Muscle of arm (tissue), 14 donors: Measurements from ENCODE around the gene TUBGCP2. TPM values are rescaled to one million over a fixed set of nuclear protein-coding genes. Genes with fewer than 3 reads are reported as not detected.

Experiments used
- DNase-seq: peaks from one replicate; pipeline ENCODE4 v3.0.0-alpha.2; 2013
- long read RNA-seq, 11 donors: transcript quantifications; one replicate each; lab custom pipeline, GENCODE V29; 2026
- polyA plus RNA-seq, 12 donors: library from polyadenylated mRNA; unstranded; fragments of 120-200 nt; gene quantifications; one replicate each; pipeline ENCODE4 v1.2.1, GENCODE V29; 2013; ENCODE audit not compliant: insufficient read length in 12 of 12

TUBGCP2 gene, protein sequence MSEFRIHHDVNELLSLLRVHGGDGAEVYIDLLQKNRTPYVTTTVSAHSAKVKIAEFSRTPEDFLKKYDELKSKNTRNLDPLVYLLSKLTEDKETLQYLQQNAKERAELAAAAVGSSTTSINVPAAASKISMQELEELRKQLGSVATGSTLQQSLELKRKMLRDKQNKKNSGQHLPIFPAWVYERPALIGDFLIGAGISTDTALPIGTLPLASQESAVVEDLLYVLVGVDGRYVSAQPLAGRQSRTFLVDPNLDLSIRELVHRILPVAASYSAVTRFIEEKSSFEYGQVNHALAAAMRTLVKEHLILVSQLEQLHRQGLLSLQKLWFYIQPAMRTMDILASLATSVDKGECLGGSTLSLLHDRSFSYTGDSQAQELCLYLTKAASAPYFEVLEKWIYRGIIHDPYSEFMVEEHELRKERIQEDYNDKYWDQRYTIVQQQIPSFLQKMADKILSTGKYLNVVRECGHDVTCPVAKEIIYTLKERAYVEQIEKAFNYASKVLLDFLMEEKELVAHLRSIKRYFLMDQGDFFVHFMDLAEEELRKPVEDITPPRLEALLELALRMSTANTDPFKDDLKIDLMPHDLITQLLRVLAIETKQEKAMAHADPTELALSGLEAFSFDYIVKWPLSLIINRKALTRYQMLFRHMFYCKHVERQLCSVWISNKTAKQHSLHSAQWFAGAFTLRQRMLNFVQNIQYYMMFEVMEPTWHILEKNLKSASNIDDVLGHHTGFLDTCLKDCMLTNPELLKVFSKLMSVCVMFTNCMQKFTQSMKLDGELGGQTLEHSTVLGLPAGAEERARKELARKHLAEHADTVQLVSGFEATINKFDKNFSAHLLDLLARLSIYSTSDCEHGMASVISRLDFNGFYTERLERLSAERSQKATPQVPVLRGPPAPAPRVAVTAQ
- 10 to 100 TPM in 11 of 12 donors, not detected in 1; 29.5 to 47.3 (median 37.7) TPM for polyA plus RNA-seq
- long read RNA-seq, donor 1, full-length matches to known transcripts: 10 of 44 reads
- long read RNA-seq, donor 1, partial matches to known transcripts: 34 of 44 reads
- long read RNA-seq, donor 1, other reads (novel, unspliced or antisense): 0 of 44 reads
- long read RNA-seq, donor 2, full-length matches to known transcripts: 13 of 28 reads
- long read RNA-seq, donor 2, partial matches to known transcripts: 15 of 28 reads
- long read RNA-seq, donor 2, other reads (novel, unspliced or antisense): 0 of 28 reads
- long read RNA-seq, donor 3, partial matches to known transcripts: 25 of 28 reads
- long read RNA-seq, donor 3, other reads (novel, unspliced or antisense): 0 of 28 reads
- long read RNA-seq, donor 4, partial matches to known transcripts: 9 of 14 reads
- long read RNA-seq, donor 4, other reads (novel, unspliced or antisense): 0 of 14 reads
- long read RNA-seq, donor 5: 0 reads
- long read RNA-seq, donor 6, full-length matches to known transcripts: 9 of 39 reads
- long read RNA-seq, donor 6, partial matches to known transcripts: 17 of 39 reads
- long read RNA-seq, donor 6, other reads (novel, unspliced or antisense): 13 of 39 reads
- long read RNA-seq, donor 7, full-length matches to known transcripts: 3 of 26 reads
- long read RNA-seq, donor 7, partial matches to known transcripts: 5 of 26 reads
- long read RNA-seq, donor 7, other reads (novel, unspliced or antisense): 18 of 26 reads
- long read RNA-seq, donor 8, full-length matches to known transcripts: 10 of 27 reads
- long read RNA-seq, donor 8, partial matches to known transcripts: 17 of 27 reads
- long read RNA-seq, donor 8, other reads (novel, unspliced or antisense): 0 of 27 reads
- long read RNA-seq, donor 9, full-length matches to known transcripts: 7 of 18 reads
- long read RNA-seq, donor 9, partial matches to known transcripts: 11 of 18 reads
- long read RNA-seq, donor 9, other reads (novel, unspliced or antisense): 0 of 18 reads
- long read RNA-seq, donor 10, full-length matches to known transcripts: 13 of 18 reads
- long read RNA-seq, donor 10, partial matches to known transcripts: 5 of 18 reads
- long read RNA-seq, donor 10, other reads (novel, unspliced or antisense): 0 of 18 reads
- long read RNA-seq, donor 11, full-length matches to known transcripts: 7 of 17 reads
- long read RNA-seq, donor 11, partial matches to known transcripts: 10 of 17 reads
- long read RNA-seq, donor 11, other reads (novel, unspliced or antisense): 0 of 17 reads

DNA sequence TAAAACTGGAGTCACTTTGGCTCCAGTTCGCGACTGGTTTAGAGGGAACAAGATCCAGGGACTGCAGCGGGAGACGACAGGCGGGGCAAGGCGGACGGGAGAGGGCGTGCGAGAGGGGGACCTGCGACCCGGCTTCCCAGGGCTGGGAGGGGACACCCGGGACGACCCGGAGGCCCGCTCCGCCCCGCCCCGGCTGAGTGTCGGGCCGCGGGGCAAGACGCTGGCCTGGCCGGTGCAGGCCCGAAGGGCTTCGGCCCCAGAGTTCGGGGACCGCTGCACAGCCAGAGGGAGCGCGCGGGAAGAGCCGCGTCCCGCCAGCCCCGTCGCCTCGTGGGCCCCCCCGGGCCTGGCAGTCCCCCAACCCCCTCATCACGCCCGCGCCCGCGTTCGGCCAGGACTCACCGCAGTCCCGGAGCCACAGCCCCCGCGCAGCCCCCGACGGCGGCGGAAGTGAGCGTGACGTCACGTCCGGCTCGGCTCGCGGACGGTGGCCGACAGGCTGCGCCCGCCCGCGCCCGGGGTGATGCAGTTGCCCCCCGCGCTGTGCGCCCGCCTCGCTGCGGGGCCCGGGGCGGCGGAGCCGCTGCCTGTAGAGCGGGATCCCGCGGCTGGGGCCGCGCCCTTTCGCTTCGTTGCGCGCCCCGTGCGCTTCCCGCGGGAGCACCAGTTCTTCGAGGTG, at the start of gene TUBGCP2, which contains the start of gene ZNF511:
Gene TUBGCP2, minus strand, starts transcription at position 452 of the 679 bp plus-strand sequence. CDS start 5,931 bp downstream, outside the sequence.
Gene ZNF511, plus strand, starts transcription at position 494 of the 679 bp plus-strand sequence. Its CDS starts 30 bp downstream, at position 524.
- peak; percentile 86 for DNase-seq

DNA sequence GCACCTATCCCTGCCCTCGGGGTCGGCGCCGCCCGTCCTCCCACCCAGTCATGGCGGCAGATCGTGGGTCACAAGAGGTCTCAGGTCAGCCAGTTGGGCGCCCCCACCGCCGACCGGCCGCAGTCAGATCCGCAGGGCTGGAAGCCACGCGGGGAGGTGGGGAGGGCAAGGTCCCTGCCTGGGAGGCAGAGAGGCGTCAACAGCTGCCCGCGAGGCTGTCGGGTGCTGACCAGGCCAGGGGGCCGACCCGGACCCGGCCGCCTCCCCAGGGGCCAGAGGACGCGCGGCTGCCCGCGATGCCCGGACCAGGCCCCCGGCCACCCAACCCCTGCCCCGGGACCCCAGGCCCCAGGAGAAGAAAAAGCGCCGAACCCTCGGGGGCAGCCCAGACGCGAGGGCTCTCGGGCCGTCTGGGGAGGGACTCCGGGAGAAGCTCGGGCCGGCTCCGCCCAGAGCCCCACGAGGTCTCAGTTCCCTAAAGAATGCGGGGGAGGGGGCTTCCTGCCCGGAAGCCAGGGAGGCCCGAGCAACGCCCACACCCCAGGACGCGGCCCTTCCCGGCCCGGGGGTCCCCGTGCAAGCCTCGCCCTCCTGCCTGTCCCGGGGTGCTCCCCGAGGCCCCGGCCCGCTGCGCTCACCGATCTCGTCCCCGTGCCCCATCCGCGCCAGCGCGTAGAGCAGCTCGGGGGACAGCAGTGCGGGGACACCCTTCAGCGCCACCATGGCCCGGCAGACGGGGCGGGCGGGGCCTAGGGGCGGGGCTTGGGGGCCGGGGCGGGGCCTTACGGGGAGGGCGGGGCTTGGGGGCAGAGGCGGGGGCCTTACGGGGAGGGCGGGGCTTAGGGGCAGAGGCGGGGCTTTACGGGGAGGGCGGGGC, 48.9 kb upstream of the TUBGCP2 start, which contains the start of gene FUOM:
Gene FUOM, minus strand, starts transcription at position 735 of the 877 bp plus-strand sequence. Its CDS starts 12 bp downstream, at position 723.
- DNase-seq: no peak

DNA sequence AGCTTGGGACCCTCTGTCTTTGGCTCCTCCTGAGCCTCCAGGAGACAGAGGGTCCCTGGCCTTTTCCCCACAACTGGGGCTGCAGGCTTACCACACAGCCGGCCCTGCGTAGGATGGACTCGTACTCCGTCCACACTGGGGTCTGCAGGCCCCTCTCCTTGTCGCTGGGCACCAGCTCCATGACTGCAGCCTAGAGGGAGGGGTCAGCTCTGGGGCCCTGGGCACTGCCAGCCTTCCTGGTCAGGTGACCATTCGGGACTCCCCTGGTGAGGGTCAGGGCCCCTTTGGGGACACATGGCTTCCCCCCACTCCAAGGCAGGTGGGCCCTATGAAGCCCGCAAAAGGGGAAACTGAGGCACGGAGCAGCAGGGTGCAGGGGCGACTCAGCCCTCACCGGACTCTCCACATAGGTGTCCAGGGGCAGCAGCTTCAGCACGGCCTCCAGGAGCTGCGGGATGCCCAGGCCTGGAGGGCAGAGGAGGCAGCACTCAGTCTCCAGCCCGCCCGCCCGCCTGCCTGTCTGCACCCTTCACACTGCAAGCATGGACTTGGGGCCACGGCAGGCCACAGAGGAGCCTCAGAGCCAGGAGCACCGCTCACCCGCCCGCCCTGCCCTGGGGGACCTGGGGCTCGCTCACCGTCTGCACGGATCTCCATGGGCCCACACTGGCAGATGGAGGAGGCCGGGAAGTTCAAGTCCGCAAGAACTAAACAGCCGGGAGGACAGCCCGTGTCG, 48.0 kb upstream of the TUBGCP2 start:
- no peak for DNase-seq

DNA sequence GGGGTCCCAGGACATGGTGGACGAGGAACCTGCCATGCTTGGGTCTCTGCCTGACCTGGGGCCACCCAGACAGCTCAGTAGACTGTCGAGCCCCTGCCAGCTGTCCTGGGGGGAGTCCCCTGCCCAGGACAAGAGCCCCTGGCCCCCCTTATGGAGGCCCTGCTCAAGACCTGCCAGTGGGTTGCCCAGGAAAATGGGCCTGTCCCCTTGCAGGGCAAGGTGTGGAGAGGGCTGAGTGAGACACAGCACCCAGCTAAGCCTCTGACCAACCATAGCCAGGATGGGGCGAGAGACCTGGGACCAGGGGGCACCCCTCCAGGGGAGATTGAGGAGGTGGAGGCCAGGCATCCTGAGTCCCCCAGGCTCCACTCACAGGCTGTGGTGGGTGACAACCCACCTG, 47.3 kb upstream of the TUBGCP2 start:
- no peak for DNase-seq

DNA sequence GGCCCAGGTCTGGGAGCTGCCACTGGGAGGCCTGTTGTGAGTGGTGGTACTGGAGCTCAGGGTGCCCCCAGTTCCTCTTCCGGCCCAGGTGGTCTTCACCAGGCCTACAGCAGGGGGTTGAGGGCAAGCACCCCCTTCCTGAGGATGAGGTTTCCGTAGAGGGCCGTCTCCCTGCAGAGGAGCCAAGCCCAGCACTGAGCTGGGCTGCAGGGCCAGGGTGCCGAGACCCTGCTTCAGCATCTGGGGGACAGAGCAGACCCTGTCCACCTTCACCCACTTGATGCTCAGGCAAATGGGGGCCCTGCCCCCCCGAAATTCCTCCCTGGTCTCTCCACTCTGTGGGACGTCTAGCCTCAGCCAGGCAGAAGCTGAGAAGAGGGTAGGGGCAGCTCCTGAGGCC, 46.6 kb upstream of the TUBGCP2 start:
- no peak for DNase-seq

DNA sequence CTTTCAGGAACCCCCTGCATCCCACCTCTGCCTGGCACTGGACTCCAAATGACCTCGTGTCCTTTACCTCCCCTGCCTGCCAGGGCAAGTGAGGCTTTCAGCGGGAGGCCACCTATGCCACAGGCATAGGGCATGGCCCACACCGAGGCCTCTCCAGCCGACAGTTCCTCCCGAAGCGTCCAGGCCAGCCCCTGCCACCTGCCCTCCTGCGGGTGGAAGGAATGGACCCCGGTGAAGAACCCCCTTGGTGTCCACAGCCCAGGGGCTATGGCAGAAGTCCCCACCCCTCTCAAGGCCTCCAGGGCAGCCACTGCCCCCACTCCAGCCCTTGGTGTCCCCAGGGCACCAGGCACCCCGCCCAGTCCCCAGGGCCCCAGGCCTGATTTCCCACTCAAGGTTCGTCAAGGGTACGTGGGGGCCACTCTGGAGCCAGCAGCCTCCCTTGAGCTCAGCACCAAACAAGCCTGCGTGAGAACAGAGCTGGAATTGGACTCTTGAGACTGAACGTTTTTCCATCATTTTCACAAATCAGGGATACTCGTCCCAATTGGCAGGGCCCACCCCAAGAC, 46.1 kb upstream of the TUBGCP2 start:
- no peak for DNase-seq

DNA sequence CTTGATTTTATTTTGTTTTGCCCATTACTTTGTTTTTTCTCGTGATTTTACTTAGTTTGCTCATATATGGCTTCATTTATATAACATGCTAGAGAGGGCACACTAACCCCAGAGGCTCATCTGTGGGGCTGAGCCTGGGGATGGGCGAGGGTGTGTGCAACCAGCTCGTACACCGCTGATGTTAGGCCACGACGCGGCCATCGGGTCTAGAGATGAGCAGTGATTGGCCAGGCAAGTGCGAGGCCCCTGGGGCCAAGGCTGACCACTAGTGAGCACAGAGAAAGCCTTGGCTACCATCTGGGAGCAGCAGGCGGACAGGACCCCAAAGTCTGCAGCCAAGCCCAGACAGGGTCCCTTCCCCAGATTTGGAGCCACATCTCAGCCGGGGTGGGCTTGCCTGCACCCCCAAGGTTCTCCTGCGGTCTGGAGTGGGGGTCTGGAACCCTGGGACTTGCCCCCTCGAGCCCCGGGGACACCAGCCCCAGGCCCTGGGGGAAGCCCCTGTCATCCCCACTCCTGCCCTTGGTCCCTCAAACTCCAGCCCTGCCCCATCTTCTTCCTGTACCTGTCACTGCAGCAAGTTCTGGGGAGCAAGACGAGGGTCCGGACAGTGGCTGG, 45.4 kb upstream of the TUBGCP2 start:
- DNase-seq: no peak

DNA sequence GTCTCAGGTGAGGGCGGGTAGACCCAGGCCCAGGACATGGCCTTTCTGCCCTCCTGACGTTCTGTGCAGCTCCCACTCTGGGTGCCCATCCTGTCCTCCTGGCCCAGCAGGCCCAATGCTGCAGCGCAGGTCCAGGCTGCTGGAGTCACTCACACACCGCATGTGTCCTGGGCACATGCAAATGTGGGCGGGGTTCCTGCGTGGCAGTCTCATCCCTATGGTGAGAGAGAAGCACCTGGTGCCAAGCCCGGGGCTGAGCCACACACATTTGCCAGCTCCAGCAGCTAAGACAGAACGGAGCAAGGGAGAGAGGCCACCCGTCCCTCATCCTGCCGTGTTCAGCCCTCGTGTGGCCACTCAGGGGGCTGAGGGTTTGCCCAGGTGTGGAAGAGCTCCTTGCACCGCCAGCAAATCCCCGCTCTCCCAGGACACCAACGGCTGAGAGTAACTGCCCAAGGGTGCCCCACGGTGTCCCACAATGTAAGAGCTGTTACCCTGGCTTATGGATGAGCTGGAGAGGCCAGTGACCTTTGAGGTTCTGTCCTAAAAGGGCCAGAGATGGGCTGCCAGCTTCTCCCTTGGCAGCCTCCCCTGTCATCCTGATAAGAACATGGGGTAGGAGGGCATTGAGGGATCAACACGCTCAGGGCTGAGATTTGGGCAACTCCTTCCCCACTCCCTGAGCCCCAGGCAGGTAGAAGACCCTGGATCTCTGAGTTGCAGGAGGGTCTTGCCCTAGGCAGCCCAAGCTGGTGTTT, 44.7 kb upstream of the TUBGCP2 start:
- DNase-seq: no peak

DNA sequence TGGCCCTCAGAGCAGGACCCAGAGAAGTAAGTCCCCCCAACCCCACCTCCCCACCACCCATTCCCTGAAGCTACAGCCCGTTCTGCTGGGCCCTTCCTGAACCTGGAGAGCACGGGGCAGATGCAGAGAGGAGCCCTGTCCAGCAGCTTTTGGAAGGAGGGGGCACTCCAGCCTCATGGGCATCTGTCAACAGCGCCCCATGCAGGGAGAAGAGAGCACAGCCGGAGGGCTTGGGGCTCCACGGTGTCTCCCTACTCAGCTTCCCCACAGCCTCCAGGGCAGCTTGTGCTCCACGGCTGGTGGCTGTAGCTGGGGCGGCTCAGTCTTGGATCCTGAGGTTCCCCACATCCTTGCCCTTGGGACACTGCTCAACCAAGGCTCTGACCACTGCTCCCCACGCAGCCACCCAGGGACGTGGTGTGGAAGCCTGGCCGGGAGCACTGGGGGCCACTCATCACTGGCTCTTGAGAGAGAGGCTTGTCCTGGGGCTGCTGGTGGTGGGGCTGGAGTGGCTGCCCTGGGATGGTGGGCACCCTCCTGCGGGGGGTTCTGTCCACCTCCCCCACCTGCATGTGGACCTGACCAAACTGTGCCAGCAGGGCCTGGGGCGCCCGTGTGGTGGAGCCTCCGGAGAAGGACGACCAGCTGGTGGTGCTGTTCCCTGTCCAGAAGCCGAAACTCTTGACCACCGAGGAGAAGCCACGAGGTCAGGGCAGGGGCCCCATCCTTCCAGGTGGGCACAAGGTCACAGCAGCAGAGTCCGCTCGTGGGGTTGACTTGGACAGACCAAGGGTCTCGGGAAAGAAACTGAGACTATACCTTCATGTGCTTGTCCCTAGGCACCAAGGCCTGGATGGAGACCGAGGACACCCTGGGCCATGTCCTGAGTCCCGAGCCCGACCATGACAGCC, 43.0 kb upstream of the TUBGCP2 start:
- no peak for DNase-seq

DNA sequence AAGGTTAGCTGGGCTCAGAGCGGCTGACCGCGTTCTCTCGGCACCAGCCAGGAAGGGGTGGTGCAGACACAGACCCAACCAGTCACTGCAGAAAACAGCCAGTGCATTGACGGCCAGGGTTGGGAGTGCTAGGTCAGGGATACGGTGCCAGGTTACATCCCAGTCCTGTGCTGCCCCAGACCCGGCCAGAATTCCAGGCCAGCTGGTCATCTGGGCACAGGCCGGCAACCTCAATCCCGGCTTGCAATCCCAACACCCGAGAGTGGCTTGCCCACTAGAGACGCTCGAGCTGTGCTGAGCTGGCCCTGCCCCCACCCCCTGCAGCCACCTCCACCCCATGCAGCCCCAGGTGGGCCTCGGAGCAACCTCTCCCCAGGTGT, 42.3 kb upstream of the TUBGCP2 start:
- DNase-seq: no peak

DNA sequence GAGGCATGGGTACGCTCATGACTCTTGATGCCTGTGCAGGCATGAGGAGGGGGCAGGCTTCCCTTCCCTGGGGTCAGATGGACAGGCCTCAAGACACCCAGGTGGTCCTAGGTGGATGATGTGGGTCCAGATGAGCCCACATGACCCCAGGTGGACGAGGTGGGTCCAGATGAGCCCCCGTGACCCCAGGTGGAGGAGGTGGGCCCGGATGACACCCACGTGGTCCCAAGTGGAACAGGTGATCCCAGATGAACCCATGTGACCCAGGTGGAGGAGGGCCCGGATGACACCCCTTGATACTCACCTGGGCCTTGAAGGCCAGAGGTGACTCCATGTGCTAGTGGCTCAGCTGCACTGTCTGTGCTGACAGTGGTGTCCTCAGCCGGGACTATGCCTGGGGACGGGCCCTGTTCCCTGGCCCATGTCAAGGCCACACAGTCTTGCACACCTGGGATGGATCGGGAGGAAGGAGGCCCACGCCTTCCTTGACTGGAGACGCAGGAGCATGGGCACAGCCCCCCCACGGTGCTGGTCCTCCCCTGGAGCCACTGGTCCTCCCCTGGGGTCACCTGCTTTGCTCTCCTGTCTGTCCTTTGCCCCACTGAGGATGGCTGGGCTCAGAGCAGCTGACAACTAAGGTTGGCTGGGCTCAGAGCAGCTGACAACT, 41.7 kb upstream of the TUBGCP2 start:
- no peak for DNase-seq

DNA sequence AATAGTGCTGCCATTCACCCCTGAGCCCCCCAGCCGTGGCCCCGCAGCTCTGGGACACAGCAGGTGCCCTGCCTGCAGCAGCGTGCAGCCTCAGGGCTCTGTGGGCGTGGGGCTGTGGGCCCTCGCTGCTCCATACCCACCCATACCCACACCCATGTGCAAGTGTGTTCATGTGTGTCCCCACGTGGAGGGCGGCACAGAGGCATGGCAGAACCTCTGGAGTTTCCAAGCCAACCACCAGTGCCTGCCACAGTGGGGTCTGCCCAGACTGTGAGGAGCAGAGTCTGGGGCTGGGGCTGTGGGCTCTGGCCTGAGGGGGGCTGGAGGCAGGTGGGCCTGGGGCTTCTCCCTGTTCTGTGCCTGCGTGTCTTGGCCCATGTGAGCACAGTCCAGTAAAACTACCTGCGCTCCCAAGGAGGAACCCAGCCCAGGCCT, 40.9 kb upstream of the TUBGCP2 start:
- DNase-seq: no peak

DNA sequence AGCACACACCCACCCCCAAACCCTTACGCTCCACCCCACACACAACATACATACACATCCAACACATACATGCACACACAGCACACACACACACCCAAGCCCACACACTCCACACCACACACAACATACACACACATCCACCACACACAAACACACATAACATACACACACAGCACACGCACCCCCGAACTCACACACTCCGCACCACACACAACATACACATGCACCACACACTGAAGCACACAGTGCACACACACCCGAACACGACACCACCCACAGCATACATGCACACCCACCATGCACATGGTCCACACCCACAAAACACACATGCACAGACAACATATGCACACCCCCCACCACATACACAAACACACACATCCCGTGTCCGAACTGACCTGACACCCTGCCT, 40.5 kb upstream of the TUBGCP2 start:
- no peak for DNase-seq
